NCI-H82 (cell line): ENCODE data around the gene RUNDC3A.
A peak's percentile ranks its signal among the peaks of the same experiment; 100 is the strongest.

ENCODE experiments used
- DNase-seq: peaks from one replicate; lab custom pipeline; 2025; lab: John Stamatoyannopoulos, UW

The RUNDC3A gene

DNA sequence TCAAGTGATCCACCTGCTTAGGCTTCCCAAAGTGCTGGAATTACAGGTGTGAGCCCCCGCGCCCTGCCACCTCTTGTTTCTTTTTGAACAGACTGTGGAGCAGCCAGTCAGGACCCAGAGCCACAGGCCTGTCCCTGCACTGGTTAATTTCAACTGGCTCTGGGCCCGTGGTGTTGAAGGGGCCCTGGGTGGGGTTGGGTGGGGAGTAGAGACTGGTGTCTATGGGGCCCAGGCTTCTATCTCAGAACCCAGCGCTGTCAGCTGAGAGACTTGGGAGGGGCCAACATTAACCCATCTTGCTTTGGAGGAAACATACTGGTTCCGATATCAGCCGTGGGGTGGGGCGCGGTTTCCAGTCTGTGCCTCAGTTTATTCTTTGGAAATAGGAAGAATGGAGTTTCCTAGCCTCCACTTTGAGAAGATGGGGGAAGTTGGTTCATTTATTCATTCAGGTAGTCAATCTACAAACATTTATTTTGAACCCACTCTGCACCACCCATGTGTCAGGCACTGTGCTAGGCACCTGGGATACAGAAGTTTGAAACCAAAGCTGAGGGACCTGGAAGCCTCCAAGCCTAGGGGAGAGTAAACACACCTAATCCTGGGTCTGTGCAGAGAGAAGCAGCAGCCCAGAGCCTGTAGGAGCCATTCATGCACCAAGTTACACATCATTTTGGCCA is 24.9 kb upstream of the RUNDC3A start:
- DNase-seq, result no peak

- no peak for DNase-seq
Observed at GRCh38 chr17:44284024-44284400, 24.4 kb upstream of the RUNDC3A start.

DNA sequence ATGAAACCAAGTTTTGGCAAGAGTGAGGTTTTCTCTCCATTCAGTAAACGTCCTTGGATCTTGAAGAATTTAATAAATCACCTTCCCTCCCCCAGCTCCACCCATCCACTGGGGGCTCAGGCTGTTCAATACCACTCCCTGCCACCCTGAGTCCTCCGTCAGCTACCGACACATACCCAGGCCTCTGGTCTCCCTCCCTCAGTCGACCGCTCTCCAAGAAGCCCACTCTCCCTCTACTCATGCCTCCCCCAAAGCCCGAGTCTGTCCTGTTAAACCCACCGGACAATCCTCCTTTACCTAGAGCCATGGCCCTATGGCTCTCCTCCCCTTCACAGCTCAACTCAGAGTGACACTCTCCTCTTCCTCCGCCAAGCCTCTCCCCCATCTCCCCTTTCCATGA is 20.8 kb upstream of the RUNDC3A start:
- DNase-seq, result no peak

GRCh38 chr17:44293509-44294226 is 14.7 kb upstream of the RUNDC3A start:
- DNase-seq, result no peak

DNA sequence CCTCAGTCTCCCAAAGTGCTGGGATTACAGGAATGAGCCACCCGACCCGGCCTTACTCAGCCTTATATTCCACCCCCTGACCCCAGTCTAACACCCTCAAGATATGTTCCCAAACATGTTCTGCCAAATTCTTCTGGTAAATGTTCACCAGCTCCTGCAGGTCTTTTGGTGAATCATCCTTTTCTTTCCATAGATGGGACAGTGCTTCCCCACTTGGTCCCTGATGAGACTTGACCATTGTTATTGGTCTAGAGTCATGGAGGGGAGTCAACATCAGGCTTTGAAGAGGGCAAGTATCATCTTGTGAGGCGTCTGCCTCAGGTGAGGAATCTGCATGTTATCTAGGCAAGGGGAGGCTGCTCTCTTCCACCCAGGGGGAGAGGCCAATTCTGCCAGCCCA is 10.4 kb upstream of the RUNDC3A start:
- DNase-seq, result no peak

DNA sequence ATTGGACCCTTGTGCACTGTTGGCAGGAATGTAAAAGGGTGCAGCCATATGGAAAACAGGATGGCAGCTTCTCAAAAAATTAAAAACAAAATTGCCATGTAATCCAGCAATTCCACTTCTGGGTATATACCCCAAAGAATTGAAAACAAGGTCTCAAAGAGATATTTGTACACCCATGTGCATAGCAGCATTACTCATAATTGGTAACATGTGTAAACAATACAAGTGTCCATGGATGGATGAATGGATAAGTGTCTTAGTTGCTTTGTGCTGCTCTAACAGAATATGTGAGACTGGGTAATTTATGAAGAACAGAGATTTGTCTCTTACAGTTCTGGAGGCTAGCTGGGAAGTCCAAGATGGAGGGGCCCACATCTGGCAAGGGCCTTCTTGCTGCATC is 3.8 kb upstream of the RUNDC3A start:
- no peak for DNase-seq

DNA sequence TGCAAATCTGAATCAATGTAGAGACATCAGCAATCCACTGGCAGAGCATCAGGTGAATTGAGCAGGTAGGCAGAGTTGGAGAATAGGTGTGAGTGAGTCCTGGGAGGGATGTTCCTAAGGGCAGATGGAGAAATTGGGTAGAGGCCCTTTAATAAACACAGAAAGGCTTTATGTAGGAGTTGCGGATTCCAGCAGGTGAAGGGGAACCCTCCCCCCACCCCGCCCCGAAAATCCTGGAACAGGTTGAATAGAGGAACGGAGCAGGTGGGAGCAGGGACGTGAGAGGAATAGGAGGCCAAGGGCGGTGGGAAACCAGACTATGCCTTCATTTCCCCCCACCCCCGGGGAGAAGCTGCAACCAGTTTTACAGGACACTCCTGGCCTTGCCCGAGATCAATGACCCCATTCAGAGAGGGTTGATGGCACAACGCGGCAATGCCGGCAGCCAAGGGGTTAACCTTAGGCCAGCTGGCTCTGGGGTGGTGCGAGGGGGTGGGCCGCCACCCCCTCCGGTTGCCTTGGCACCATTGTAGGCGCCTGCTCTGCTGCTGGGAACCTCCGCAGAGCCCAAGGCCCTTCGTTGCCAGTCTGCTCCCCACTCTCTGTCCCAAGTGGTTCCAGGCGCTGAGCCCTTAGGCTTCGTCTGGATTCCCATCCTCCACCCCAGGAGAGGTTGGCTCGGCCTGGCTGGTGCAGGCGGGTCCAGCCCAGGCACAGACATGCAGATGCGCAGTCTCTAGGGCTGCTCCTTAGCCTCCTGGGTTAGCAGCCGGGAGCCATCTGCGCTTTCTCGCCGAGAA is 814 bp upstream of the RUNDC3A start:
- DNase-seq, result peak; percentile 96

- DNase-seq, result peak; percentile 72
Observed at GRCh38 chr17:44308865-44309264, 464 bp downstream of the RUNDC3A start.

DNA sequence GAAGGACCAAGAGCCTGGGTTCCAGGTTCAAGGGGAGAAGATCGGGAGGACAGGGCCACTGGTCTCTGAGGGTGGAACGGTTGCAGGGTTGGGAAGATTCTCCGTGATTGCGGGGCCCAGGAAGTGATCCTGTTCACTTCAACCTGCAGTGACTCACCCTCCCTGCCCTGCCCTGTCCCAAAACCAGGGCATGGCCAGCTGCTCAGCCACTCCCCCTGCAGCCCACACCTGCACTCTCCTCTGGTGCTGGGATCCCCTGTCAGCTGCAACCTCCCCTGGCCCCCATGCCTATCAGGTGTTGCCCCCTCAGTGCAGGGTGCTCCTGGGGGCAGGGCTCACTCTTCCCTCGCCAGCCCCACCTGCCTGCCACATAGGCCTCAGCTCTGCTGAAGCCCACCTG is 1.1 kb downstream of the RUNDC3A start:
- DNase-seq, result no peak

- no peak for DNase-seq
Observed at GRCh38 chr17:44310188-44310587, 1.8 kb downstream of the RUNDC3A start.

DNA sequence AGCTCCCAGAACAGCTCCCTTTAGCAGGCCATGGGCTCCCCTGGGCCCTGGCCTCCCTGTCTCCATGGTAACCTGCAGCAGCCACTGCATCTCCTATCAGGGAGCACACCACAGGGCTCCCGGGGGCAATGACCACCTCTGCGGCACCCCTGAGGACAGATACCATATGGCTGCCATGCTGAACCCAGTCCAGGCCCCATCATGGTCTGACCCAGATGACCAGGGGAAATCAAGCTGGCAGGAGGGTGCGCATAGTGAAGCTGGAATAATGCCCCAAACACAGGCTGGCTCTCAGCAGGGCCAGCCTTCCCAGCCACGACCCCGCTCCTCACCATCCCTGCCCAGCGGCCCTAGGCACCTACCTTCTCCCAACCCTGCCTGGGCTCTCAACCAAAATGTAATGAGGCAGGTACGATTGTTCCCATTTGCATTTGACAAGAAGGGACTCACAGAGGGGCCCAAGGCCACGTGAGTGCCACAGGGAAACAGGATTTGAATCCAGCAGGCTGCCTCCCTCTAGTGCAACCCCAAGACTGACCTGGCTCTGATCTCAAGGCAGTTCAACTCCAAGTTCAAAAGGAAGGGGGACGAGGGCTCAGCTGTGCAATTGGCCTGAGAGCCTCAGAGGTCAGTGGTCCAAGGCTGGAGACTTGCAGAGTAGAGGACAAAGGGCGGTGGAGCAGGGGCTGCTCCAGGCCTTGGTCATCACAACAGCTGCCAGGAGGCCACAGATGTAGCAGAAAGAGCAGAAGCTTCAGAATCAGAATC is 2.4 kb downstream of the RUNDC3A start:
- DNase-seq, result no peak

DNA sequence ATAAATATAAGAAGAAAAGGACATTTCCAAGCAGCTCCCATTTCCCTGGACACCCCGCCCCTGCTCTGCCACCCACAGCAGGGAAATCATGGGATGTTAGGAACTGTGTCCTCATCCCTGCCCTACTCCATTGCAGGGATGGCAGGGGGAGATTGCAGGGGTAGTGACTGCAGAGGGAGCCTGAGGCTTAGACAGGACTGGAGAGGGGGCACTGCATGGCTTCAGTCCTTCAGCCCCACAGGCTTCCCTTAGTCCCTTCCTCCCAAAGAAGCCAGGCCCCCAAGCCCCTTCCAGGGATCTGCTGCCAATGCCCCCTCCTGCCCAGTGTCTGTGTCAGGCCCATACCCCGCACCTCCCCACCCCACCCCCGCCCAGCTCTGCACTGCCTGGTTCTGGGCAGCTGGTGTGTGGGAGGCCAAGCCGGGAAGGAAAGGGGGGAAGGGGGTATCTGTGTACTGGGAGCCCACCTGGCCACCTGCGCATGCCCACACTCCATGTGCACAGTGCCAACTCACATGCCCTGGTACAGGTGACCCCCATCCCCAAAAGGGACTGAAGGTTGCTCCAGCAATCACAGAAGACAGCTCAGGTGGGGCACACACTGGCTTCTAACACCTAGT is 3.3 kb downstream of the RUNDC3A start:
- peak; percentile 51 for DNase-seq

DNA sequence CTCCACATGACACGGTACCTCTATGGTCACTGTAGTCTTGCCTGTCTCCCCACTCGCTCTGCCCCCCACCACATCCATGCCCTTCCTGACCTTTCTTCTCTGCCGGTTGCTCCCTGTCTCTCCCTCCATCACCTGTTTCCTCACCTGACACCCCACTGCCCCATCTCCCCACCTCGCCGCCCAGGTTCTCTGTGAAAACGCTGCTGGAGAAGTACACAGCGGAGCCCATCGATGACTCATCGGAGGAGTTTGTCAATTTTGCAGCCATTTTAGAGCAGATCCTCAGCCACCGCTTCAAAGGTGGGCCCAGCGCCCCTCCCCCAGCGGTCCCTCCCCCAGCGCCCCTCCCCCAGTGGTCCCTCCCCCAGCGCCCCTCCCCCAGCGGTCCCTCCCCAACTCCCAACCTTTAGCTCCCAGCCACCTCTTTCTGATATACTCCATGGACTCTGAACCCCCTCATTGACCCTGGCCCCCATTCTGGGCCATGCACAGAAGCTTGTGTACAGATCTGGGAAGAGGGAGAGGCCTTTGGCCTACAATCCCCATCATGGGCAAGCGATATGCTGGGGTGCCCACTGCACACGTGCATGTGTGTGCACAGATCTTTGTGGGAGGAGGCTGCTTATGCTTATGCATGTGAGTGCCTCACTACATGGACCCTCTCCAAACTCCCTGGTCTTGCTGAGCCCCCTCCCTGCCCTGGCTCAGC is 4.1 kb downstream of the RUNDC3A start:
- DNase-seq, result no peak

- no peak for DNase-seq
Observed at GRCh38 chr17:44314031-44314430, 5.6 kb downstream of the RUNDC3A start.

- DNase-seq, result no peak
Observed at GRCh38 chr17:44314524-44314868, 6.1 kb downstream of the RUNDC3A start.

DNA sequence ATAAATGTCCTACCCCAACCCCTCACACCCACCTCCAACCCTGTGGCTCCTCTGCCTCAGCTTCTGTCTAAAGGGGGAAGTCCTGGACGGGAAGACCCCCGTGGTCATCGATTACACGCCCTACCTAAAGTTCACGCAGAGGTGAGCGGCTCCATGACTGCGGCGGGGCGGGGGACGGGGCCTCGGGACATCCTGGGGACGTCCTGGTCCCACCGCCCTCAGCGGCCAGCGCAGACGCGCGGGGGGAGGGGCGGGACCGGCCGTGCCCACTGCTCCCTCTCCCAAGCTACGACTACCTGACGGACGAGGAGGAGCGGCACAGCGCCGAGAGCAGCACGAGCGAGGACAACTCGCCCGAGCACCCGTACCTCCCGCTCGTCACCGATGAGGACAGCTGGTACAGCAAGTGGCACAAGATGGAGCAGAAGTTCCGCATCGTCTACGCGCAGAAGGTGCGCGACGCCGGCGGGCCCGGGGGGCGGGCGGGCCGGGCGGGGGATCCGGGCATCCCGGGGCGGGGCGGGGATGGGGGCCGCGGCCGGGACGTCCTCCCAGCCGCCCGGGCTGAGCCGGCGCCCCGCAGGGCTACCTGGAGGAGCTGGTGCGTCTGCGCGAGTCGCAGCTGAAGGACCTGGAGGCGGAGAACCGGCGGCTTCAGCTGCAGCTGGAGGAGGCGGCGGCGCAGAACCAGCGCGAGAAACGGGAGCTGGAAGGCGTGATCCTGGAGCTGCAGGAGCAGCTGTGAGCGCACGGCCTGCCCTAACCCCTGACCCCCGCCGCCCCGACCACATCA is 6.7 kb downstream of the RUNDC3A start:
- no peak for DNase-seq

- DNase-seq, result peak; percentile 61
Observed at GRCh38 chr17:44315760-44316731, 7.6 kb downstream of the RUNDC3A start.

GRCh38 chr17:44317545-44317944 is 9.1 kb downstream of the RUNDC3A start:
- DNase-seq, result no peak
